ENCODE measurements around the gene INA.
"Not testable (repeated sequence)": the region's sequence is repeated elsewhere in the genome, so short reads cannot be mapped to it uniquely, and the experiment has no call there.

The INA gene

DNA sequence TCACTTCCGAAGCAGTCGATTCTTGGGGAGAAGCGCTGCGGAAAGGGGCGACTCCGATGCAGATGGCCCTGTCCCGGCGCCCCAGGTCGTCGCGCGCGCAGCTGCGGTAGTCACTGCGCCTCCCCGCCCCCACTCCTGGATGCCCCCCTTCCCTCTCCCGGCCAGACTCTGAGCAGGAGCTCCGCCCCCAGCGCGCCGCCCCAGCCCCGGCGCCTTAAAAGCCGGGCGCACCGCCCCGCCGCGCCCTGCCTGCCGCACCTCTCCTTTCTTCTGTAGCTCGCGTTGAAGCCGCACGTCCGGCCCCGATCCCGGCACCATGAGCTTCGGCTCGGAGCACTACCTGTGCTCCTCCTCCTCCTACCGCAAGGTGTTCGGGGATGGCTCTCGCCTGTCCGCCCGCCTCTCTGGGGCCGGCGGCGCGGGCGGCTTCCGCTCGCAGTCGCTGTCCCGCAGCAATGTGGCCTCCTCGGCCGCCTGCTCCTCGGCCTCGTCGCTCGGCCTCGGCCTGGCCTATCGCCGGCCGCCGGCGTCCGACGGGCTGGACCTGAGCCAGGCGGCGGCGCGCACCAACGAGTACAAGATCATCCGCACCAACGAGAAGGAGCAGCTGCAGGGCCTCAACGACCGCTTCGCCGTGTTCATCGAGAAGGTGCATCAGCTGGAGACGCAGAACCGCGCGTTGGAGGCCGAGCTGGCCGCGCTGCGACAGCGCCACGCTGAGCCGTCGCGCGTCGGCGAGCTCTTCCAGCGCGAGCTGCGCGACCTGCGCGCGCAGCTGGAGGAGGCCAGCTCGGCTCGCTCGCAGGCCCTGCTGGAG, at the start of gene INA:
Gene INA, plus strand, starts transcription at position 243 of the 817 bp plus-strand sequence. Its CDS starts 74 bp downstream, at position 317.
- no peak for DNase-seq (ENCODE audit: low read depth)

DNA sequence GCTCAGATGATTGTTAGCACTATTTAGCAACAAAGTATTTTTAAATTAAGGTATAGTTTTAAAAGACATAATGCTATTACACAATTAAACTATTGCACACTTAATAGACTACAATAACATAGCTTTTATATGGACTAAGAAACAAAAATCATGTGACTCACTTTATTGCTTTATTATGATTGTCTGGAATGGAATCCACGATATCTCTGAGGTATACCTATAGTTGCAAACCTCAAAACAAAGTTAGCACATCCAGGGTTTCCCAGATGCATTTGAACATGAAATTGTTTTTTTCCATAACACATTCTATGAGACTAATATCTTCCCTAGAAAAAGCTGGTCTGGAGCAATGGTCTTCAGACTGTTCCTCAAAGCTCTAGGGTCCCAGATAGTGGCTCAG, 49.5 kb upstream of the INA start:
- no peak for DNase-seq (ENCODE audit: low read depth)

GRCh38 chr10:103231047-103231551, 45.8 kb upstream of the INA start:
- DNase-seq (ENCODE audit: low read depth), result no peak

DNA sequence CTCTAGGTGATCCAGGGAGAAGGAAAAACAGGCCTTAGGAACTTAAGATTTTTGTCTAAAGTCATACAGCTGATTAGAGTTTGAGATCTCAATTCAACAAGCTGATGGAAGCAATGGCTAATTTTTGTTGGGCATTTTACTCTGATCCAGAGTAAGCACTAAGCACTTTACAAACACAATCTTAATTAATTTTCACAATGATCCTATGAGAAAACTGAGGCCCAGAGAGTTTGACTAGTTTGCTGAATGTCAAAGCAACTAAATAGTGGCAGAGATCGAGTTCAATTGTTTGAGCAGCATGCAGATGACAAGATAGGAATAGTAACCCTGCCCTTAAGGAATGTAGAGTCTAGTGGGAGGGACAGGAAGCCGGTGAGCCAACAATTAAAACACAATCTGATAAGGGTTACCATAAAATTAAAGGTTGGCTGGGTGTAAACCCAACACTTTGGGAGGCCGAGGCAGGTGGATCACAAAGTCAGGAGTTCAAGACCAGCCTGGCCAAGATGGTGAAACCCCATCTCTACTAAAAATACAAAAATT, 44.7 kb upstream of the INA start:
- no peak for DNase-seq (ENCODE audit: low read depth)

DNA sequence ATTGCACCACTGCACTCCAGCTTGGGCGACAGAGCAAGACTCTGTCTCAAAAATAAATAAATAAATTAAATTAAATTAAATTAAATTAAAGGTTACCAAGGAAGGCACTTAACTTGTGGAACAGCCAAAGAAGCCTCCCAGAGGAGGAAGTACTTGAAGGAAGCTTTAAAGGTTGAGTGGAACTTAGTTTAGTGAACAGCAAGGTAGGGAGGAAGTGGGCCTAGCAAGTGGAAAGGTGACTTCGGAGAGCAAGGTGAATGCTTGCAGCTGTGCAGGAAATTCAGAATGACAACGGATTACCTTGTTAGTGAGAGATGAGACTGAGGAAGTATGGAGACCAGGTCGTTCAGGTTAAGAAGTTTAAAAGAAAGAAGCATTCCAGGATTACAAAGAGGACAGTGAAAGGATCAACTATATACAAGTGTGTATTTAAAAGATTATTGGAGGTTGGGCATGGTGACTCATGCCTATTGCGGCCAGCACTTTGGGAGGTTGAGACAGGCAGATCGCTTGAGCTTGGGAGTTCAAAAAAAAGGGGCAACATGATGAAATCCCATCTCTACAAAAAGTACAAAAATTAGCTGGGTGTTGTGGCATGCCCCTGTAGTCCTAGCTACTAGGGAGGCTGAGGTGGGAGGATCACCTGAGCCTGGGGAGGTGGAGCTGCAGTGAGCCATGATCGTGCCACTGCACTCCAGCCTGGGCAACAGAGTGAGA, 44.0 kb upstream of the INA start:
- no peak for DNase-seq (ENCODE audit: low read depth)

- DNase-seq (ENCODE audit: low read depth), result no peak
These were observed 41.2 kb upstream of the INA start for GRCh38 chr10:103235775-103236174.

GRCh38 chr10:103238506-103239252, 38.3 kb upstream of the INA start:
- no peak for DNase-seq (ENCODE audit: low read depth)

DNA sequence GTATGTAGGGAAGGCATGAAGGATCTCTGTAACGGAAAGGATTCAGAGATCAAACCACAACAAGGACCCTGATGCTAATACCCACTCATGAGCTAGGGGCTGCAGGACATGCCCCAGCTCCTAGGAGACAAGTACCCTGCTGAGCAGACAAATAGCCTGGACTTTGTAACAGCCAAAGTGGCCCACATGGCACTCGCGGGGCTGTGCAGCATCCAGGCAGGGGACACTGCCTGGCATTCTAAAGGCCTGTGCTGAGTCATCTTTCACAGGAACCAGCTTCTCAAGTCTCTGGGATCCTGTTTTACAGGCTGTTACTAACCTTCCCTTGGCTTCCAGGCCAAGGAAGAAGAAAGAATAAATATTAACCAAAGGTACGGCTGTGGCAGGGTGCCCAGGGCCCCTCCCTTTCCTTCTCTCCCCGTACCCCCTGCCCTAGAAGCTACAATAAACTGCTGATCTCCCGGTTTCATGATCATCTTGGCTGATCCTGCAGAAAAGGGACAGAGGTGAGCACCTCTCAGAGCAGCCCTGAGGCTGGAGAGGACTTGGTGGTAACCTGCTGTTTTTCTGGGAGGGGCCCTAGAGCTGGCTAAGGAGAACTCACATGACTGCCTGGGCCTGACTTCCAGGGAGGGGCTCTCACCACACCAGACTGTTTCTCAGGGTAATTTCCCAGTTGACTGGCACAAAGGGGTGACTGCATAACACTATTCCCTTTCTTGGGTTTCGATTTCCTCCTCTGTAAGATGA, 35.5 kb upstream of the INA start:
- no peak for DNase-seq (ENCODE audit: low read depth)

GRCh38 chr10:103244666-103245271, 32.2 kb upstream of the INA start:
- peak; percentile 23 for DNase-seq (ENCODE audit: low read depth)

- not testable (repeated sequence) for DNase-seq (ENCODE audit: low read depth)
These were observed 31.4 kb upstream of the INA start, which contains the start of gene RPEL1 for GRCh38 chr10:103245587-103245986. TSS of gene RPEL1 (plus strand) at chr10:103245887. CDS start at chr10:103245997, 110 bp downstream.

DNA sequence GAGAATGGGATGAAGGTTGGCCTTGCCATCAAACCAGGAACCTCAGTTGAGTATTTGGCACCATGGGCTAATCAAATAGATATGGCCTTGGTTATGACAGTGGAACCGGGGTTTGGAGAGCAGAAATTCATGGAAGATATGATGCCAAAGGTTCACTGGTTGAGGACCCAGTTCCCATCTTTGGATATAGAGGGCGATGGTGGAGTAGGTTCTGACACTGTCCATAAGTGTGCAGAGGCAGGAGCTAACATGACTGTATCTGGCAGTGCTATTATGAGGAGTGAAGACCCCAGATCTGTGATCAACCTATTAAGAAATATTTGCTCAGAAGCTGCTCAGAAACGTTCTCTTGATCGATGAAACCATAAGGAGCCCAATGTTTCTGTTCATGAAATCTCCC, 30.6 kb upstream of the INA start:
- no peak for DNase-seq (ENCODE audit: low read depth)

- DNase-seq (ENCODE audit: low read depth), result no peak
These were observed 22.8 kb upstream of the INA start for GRCh38 chr10:103254113-103254512.

DNA sequence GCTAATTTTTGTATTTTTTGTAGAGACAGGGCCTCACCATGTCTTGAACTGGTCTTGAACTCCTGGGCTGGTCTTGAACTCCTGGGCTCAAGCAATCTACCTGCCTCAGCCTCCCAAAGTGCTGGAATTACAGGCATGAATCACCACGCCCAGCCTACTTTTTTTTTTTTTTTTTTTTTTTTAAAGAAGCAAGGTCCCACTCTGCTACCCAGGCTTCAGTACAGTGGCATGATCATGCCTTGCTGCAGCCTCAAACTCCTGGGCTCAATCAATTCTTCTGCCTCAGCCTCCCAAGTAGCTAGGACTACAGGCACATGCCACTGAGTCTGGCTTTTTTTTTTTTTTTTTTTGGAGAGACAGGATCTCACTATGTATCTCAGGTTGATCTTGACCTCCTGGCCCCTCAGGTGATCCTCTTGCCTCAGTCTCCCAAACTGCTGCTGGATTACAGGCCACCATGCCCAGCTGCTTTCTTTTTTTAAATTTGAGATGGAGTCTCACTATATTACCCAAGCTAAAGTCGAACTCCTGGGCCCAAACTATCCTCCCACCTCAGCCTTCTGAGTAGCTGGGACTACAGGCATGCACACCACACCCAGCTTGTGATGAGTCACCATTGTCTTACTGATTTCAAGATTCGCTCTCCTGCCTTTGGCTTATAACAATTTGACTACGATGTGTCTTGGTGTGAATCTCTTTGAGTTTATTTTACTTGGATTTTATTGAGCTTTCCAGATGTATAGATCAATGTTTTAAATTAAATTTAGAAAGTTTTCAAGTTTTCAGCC, 22.2 kb upstream of the INA start:
- DNase-seq (ENCODE audit: low read depth), result no peak

DNA sequence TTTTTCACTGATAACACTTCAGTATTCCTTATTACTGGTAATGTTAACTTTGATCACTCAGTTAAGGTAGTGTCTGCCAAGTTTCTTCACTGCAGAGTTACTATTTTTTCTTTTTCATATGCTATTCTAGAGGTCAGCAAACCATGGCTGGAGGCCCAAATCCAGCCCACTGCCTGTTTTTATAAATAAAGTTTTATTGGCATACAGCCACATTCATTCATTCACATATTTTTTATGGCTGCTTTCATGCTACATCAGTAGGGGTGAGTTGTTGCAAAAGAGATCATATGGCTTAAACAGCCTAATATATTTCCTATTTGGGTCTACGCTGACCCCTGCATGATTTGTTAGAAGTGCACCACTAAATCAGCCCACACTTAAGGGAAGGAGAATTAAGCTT, 20.3 kb upstream of the INA start:
- no peak for DNase-seq (ENCODE audit: low read depth)

- no peak for DNase-seq (ENCODE audit: low read depth)
These were observed 19.1 kb upstream of the INA start for GRCh38 chr10:103257812-103258211.

GRCh38 chr10:103258928-103259327, 18.0 kb upstream of the INA start:
- not testable (repeated sequence) for DNase-seq (ENCODE audit: low read depth)

- no peak for DNase-seq (ENCODE audit: low read depth)
These were observed 16.9 kb upstream of the INA start for GRCh38 chr10:103259989-103260388.

DNA sequence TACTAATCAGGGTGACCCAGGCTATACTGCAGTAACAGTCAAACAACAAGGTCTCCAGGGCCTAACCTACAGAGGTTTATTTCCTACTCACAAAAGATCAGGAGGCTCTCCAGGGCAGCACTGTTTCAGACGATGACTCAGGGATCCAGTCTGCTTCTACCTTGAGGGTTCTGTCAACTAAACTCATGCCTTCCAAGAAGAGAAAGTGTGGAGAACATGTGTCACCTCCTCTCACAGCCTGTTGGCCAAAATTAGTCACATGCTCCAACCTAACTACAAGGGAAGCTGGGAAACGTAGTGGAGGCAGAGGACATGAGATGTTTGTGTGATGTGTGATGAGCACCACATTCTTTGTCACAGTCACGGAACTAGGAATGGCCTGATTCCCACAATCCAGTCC, 14.7 kb upstream of the INA start:
- no peak for DNase-seq (ENCODE audit: low read depth)

DNA sequence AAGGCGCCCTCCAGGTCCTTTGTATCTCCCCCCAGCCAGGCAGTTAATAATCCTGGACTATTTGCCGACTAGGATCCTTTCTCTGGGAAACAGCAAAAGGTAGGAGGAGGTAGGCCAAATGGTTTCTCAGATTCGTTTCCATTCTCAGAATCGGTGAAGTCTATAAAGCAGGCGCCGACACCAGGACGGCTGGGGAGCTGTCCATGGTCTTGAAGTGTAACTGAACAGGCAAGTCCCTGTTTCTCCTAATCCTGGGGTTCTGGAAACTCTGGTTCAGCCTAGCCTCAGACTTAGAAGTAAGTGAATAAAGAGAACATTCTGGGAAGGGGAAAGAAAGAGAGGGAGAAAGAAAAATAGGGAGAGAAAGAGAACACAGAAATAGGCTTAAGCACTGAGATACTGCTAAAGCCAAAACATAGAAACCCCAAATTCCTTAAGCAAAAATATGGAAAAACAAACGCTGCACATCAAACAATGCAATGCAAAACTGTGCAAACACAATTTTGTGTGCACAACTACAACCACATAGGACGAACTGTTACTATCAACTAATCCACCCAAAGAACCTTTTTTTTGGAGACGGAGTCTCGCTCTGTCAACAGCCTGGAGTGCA, 11.1 kb upstream of the INA start:
- DNase-seq (ENCODE audit: low read depth), result no peak

GRCh38 chr10:103273041-103273441, 3.9 kb upstream of the INA start:
- no peak for DNase-seq (ENCODE audit: low read depth)

Measured in stimulated activated CD8-positive, alpha-beta memory T cell treated with anti-CD3 and anti-CD28 coated beads, Interleukin-12 subunit alpha, Interleukin-12 subunit beta, amount 100 ng/mL, for 4 hours (primary cell).